NCI-H1436 (cell line): Measurements from ENCODE around the gene SNX21.
A peak's percentile ranks its signal among the peaks of the same experiment; 100 is the strongest.
"Not testable (repeated sequence)": the region's sequence is repeated elsewhere in the genome, so short reads cannot be mapped to it uniquely, and the experiment has no call there.

ENCODE experiments used
- DNase-seq: peaks from one replicate; lab custom pipeline; 2025; lab: John Stamatoyannopoulos, UW

Gene SNX21

GRCh38 chr20:45833030-45833882 lies at the start of gene SNX21:
TSS of gene SNX21 (plus strand) at chr20:45833799. CDS start at chr20:45833920, 121 bp downstream.
- DNase-seq = peak; percentile 17

- no peak for DNase-seq
These were observed 45.2 kb upstream of the SNX21 start for GRCh38 chr20:45788351-45788750.

- DNase-seq = no peak
These were observed 41.1 kb upstream of the SNX21 start for GRCh38 chr20:45792317-45793118.

- DNase-seq = no peak
These were observed 37.1 kb upstream of the SNX21 start for GRCh38 chr20:45796337-45797065.

- DNase-seq = not testable (repeated sequence)
These were observed 36.1 kb upstream of the SNX21 start for GRCh38 chr20:45797510-45797909.

- not testable (repeated sequence) for DNase-seq
These were observed 35.6 kb upstream of the SNX21 start for GRCh38 chr20:45797955-45798354.

- peak; percentile 42 for DNase-seq
These were observed 34.5 kb upstream of the SNX21 start for GRCh38 chr20:45798935-45799642.

- no peak for DNase-seq
These were observed 31.7 kb upstream of the SNX21 start for GRCh38 chr20:45801851-45802250.

- DNase-seq = no peak
These were observed 23.2 kb upstream of the SNX21 start for GRCh38 chr20:45810191-45810970.

GRCh38 chr20:45812157-45813005 lies 21.2 kb upstream of the SNX21 start, which contains the start of gene UBE2C:
TSS of gene UBE2C (plus strand) at chr20:45812644. CDS start at chr20:45812696, 52 bp downstream.
- DNase-seq = peak; percentile 98

- DNase-seq = no peak
These were observed 20.6 kb upstream of the SNX21 start for GRCh38 chr20:45813006-45813340.

GRCh38 chr20:45813489-45813888 lies 20.1 kb upstream of the SNX21 start:
- DNase-seq = no peak

- no peak for DNase-seq
These were observed 19.3 kb upstream of the SNX21 start for GRCh38 chr20:45814314-45814713.

- no peak for DNase-seq
These were observed 16.6 kb upstream of the SNX21 start for GRCh38 chr20:45816951-45817350.

GRCh38 chr20:45817376-45818194 lies 16.0 kb upstream of the SNX21 start:
- DNase-seq = no peak

GRCh38 chr20:45818239-45818638 lies 15.4 kb upstream of the SNX21 start:
- no peak for DNase-seq

- no peak for DNase-seq
These were observed 14.1 kb upstream of the SNX21 start for GRCh38 chr20:45819466-45819865.

- DNase-seq = peak; percentile 10
These were observed 11.7 kb upstream of the SNX21 start for GRCh38 chr20:45821947-45822346.

- peak; percentile 7 for DNase-seq
These were observed 10.7 kb upstream of the SNX21 start for GRCh38 chr20:45822857-45823256.
